ENCODE measurements around the gene EYS.

Gene EYS

DNA sequence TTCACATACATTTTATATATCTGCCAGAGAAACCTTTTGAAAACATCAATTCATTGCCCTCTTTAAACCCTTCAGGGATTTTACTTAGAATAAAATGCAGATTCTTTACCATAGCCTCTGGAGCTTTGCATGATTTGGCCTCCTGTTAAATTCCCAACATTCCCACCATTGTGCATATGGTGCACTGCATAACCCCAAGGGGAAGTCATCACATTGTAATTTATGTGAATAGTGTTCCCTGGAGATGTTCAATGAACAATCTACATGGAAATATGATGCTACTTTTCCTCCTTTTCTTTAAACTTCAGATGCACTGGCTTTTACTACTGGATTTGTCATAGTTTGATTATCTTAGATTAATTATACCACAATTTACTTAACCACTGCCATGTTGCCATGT is 1976.7 kb downstream of the EYS start:
- no peak for DNase-seq (ENCODE audit: low read depth)
- H3K4me3 ChIP-seq (ENCODE audit: low read depth, low read length), result no peak overlapping the region
- TF ChIP-seq, protein P1, sequence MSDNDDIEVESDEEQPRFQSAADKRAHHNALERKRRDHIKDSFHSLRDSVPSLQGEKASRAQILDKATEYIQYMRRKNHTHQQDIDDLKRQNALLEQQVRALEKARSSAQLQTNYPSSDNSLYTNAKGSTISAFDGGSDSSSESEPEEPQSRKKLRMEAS (IDR thresholded peaks at IDR 0.05; ENCODE audit: low read depth, low read length), result no peak
- TF ChIP-seq POLR2A (IDR thresholded peaks at IDR 0.05; ENCODE audit: extremely low read depth, insufficient read length), result no peak
- TF ChIP-seq, protein P2, sequence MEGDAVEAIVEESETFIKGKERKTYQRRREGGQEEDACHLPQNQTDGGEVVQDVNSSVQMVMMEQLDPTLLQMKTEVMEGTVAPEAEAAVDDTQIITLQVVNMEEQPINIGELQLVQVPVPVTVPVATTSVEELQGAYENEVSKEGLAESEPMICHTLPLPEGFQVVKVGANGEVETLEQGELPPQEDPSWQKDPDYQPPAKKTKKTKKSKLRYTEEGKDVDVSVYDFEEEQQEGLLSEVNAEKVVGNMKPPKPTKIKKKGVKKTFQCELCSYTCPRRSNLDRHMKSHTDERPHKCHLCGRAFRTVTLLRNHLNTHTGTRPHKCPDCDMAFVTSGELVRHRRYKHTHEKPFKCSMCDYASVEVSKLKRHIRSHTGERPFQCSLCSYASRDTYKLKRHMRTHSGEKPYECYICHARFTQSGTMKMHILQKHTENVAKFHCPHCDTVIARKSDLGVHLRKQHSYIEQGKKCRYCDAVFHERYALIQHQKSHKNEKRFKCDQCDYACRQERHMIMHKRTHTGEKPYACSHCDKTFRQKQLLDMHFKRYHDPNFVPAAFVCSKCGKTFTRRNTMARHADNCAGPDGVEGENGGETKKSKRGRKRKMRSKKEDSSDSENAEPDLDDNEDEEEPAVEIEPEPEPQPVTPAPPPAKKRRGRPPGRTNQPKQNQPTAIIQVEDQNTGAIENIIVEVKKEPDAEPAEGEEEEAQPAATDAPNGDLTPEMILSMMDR (IDR thresholded peaks at IDR 0.05; ENCODE audit: low read depth, low read length), result no peak
- TF ChIP-seq MYC (IDR thresholded peaks at IDR 0.05; ENCODE audit: low read depth, low read length), result no peak

DNA sequence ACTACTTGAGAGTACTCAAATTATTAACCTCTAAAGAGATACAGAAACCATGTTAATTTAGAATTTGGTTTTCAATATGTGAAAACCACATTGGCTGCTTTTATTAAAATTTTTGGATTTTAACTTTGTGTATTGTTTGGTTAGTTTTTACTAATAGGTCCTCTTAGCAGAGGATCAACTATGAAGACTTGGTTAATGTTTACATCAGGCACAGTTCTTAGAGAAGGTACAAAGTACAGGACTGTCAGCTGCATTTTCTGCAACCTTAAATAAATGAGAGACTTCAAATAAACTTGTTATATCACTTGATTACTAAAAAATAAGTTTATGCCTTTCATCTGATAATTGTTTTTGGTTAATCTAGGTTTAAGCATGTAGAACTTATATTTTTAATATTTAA is 1982.3 kb downstream of the EYS start:
- DNase-seq (ENCODE audit: low read depth), result no peak
- TF ChIP-seq, protein P1 (IDR thresholded peaks at IDR 0.05; ENCODE audit: low read depth, low read length), result no peak
- TF ChIP-seq, protein P2 (IDR thresholded peaks at IDR 0.05; ENCODE audit: low read depth, low read length), result no peak
- TF ChIP-seq MYC (IDR thresholded peaks at IDR 0.05; ENCODE audit: low read depth, low read length) (no peak), POLR2A (IDR thresholded peaks at IDR 0.05; ENCODE audit: extremely low read depth, insufficient read length) (no peak)
- H3K4me3 ChIP-seq (ENCODE audit: low read depth, low read length), result no peak overlapping the region

DNA sequence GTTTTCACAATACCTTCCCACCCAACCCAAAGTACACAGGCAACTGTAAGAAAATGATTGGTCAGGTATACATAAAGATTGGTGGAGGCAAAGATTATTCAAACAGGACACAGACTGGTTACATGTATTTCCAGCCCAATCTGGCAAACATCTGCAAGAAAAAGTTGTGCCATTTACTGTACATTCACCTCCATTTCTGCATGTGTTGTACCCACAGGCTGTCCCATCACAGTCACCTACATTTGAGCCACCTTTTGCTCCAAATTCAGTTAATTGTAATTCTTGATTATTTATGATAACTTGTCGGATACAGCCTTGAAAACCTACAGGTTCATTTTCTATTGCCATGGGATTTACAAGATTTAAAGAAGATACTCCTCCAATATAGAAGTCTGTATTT is 1985.8 kb downstream of the EYS start:
- DNase-seq (ENCODE audit: low read depth), result no peak
- H3K4me3 ChIP-seq (ENCODE audit: low read depth, low read length), result no peak overlapping the region

DNA sequence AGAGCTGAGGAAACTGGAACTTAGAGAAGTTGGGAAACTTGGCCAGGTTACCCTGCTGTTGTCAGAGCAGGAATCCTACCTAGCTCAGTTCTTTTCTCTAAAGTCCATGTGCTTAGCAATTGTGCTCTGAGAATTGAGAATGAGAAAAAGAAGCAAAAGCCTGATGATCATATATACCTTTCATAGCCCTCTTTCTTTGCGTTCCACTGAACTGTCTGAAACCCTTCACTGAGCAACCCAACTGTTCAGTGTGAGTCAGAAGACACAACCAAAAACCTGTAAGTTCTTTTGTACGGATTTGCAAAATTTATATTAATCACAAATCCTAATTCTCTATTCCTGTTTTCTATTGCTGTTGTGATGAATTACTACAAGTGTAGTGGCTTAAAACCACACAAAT is 1990.9 kb downstream of the EYS start:
- TF ChIP-seq POLR2A (IDR thresholded peaks at IDR 0.05; ENCODE audit: extremely low read depth, insufficient read length), result no peak
- TF ChIP-seq, protein P2 (IDR thresholded peaks at IDR 0.05; ENCODE audit: low read depth, low read length), result no peak
- TF ChIP-seq, protein P1 (IDR thresholded peaks at IDR 0.05; ENCODE audit: low read depth, low read length), result no peak
- no peak for TF ChIP-seq MYC (IDR thresholded peaks at IDR 0.05; ENCODE audit: low read depth, low read length)
- no peak for DNase-seq (ENCODE audit: low read depth)
- H3K4me3 ChIP-seq (ENCODE audit: low read depth, low read length), result no peak overlapping the region

More for the DNA sequence above, 1985.8 kb downstream of the EYS start:
- no peak for TF ChIP-seq MYC (IDR thresholded peaks at IDR 0.05; ENCODE audit: low read depth, low read length)
- TF ChIP-seq POLR2A (IDR thresholded peaks at IDR 0.05; ENCODE audit: extremely low read depth, insufficient read length), result no peak
- TF ChIP-seq, protein P2 (IDR thresholded peaks at IDR 0.05; ENCODE audit: low read depth, low read length), result no peak
- TF ChIP-seq, protein P1 (IDR thresholded peaks at IDR 0.05; ENCODE audit: low read depth, low read length), result no peak

DNA sequence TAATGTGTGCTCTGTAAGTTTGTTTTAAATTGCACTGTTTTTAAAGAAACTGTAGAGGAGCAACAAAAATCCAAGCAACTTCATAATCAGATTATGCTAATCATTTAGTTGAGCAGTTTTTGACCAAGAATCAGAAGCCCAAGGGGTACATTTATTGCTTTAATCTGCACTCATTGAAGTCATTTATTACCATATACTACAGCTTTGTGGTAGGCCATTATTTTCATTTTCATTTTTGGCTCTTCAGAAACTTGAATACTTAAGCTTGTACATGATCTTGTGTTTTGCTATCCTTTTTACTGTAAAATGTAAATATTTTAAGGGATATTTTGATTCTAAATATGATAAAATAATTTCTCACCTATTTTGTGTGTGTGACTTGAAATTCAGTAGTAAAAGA is 1992.9 kb downstream of the EYS start:
- no peak for DNase-seq (ENCODE audit: low read depth)
- H3K4me3 ChIP-seq (ENCODE audit: low read depth, low read length), result no peak overlapping the region
- TF ChIP-seq MYC (IDR thresholded peaks at IDR 0.05; ENCODE audit: low read depth, low read length), result no peak
- TF ChIP-seq, protein P2 (IDR thresholded peaks at IDR 0.05; ENCODE audit: low read depth, low read length), result no peak
- TF ChIP-seq POLR2A (IDR thresholded peaks at IDR 0.05; ENCODE audit: extremely low read depth, insufficient read length), result no peak
- TF ChIP-seq, protein P1 (IDR thresholded peaks at IDR 0.05; ENCODE audit: low read depth, low read length), result no peak

DNA sequence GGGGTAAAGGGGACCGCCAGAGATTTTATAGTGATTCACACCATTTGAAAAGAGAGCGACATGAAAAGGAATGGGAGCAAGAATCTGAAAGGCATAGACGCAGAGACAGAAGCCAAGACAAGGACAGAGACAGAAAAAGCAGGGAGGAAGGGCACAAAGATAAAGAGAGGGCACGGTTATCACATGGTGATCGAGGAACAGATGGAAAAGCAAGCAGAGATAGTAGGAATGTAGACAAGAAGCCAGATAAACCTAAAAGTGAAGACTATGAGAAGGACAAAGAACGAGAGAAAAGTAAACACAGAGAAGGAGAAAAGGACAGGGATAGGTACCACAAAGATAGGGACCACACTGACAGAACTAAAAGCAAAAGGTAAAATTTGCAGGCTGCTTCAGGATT is 1993.7 kb downstream of the EYS start:
- DNase-seq (ENCODE audit: low read depth), result no peak
- TF ChIP-seq, protein P2 (IDR thresholded peaks at IDR 0.05; ENCODE audit: low read depth, low read length), result no peak
- TF ChIP-seq, protein P1 (IDR thresholded peaks at IDR 0.05; ENCODE audit: low read depth, low read length), result no peak
- TF ChIP-seq POLR2A (IDR thresholded peaks at IDR 0.05; ENCODE audit: extremely low read depth, insufficient read length) (no peak), MYC (IDR thresholded peaks at IDR 0.05; ENCODE audit: low read depth, low read length) (no peak)
- H3K4me3 ChIP-seq (ENCODE audit: low read depth, low read length), result no peak overlapping the region
